Measurements from ENCODE around the gene PTPN3.

PTPN3 gene

DNA sequence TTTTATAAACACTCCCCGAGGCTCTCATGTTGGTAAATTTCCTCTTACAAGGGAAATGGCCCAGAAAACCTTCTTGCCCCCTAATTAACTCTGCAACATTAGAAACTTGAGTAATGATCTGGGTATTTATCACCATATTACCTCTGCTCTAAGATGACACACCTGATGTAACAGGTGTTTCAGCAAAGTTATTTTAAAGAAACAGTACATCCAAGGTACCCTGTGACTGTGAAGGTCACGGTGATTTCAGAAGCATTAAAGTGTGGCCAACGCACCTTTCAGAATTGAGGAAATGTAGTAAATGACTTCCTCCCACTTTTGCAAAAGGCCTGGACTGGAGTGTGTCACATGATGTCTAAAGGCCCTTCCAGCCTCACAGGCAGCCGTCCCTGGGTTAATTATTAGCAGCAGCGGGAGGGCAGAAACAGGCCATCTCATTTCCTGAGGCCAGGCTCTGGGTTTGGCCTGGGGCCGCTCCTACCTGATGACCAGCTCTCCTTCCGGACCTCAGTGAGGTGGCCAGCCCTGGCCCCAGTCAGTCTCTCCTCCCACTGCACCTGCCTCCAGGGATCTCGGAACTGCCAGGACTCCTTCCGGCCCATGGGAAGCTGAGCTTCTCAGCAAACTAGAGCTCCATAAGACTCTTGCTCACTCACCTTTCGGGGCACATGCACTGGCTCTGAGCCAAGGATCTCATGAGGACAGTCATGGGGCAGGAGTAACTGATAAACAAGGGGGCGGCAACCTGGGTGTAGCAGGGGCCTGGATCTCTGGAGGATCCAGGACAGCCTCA lies 20.7 kb downstream of the PTPN3 start:
- DNase-seq (ENCODE audit: low read depth, low spot score) = no peak

DNA sequence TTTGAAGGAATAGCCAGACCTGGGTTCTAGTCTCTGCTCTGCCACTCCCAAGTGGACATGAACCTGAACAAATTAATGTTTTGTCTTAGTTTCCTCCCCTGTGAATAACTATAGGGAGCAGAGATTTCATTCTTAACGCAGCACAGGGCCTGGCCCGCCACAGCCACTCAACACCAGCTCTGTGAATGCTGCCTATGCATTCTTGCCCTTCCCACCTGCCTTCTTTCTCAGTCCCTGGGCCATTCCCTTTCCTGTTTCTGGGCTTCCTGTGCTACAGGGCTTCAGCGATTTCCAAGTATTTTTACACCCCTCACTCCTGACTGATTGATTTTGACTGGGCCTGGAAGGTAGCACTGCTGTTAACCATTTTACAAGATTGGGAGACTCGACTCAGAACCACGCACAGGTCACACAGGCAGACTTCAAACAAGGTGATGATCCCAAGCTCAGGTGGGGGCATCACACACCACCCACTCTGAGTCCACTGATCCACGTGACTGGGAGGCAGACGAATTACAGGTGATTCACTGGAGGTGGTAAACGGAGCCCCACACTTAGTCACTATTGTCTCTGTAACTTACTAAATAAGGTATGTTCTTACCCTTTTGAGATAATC lies 21.4 kb downstream of the PTPN3 start:
- no peak for DNase-seq (ENCODE audit: low read depth, low spot score)

DNA sequence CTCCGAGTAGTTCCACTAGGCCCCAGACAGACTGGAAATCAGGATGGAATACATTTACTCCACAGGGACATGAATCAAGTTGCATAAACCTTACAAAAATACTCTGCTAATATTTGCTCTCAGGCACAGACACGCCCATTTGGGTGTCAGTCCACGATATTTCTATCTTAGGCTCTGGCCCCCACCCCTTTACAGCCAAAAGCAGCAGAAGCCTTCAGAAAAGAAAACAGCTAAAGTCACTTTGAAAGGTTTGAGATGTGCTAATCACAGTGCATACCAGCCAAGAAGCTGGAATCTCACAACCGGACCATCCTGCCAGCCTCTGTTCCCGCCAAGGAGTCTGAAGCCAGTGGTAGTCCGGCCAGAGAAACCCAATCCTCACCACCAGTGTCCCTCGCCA lies 22.6 kb downstream of the PTPN3 start:
- no peak for DNase-seq (ENCODE audit: low read depth, low spot score)

DNA sequence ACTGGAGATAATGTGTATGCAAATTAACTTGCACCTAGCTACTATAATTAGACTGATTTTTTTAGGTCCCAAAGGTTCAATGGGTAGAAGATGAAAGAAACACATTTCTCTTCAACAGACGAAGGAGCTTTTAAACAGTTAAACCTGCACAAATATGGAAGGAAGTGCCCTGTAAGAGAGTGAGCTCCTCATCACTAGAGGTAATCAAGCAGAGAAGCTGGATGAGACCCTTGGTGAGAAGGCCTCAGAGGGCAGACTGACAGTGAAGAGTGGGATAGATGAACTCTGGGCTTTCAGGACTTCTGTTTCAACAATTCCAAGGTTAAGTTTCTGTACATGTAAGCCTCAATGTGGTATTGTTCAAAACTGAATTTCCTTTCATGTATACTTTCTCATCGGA lies 23.2 kb downstream of the PTPN3 start:
- DNase-seq (ENCODE audit: low read depth, low spot score) = no peak

DNA sequence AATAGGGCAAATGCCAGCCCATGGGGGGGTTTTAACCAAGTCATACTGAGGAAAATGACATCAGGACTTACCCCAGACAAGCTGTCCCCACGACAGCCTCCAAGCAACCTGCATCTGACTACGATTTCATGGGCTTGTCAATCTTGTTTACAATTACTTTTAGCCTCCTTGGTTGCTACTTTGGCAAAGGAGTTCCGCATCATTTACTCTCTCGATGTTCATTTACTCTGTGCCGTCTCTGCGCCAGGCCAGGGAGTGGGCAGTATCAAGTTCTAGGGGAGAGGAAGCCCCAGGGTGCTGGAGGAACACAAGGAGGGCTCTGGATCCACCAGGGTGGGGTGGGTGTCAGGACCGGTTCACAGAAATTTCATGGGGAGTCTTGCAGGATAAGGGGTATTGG lies 23.9 kb downstream of the PTPN3 start:
- no peak for DNase-seq (ENCODE audit: low read depth, low spot score)

DNA sequence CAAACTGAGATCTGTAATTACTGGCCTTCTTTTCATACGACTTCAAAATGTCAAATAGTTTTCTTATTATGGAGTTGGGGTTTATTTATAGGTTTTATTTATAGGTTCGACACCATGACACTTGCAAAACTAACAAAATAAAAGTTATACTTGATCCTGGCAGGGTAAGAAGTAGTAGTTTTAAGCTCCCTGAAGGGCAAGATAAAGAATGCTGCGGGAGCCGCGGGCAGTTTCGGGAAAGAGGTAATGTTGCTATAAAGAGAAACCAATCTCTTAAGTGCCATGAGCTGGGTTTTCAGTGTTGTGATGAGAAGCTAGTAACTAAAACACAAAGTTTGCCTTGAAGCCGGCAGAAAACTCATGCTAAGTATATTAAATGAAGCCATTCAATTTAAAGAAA lies 24.8 kb downstream of the PTPN3 start:
- DNase-seq (ENCODE audit: low read depth, low spot score) = no peak

DNA sequence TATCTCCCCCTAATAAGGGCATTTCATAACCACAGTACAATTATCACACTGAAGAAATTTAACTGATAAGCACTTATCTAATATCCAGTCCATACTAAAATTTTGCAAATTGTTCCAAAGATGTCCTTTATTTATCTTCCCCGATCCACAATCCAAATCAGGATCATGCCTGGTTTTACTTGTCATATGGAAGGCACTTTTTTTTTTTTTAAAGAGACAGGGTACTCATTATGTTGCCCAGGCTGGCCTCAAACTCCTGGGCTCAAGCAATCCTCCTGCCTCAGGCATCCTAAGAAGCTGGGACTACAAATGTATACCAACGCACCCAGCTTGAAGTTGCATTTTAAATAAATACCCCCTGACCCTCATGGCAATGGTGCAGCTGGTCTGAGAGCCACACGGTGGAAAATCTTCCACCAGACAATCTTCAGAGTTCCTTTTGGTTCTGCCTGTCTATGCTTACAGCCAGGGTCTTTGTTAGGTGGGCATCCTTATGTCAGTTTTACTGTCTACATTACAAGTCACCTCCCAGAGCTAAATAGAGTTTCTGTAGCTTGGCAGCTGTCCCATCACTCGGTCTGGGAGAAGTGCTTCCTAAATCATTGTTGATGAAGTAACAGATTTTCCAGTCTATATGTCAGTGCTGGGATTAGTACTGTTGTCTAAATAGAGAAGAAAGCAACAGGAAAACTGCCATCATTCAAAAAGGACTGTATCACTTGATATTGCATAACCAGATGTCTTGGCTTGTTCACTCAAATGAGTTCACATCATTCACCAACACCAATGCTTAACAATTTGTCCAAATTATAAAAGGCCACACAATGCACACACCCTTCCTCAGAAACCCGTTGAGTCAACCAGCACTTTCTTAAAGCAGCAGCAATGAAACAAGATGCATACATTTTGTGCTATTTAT lies 26.4 kb downstream of the PTPN3 start:
- no peak for DNase-seq (ENCODE audit: low read depth, low spot score)

DNA sequence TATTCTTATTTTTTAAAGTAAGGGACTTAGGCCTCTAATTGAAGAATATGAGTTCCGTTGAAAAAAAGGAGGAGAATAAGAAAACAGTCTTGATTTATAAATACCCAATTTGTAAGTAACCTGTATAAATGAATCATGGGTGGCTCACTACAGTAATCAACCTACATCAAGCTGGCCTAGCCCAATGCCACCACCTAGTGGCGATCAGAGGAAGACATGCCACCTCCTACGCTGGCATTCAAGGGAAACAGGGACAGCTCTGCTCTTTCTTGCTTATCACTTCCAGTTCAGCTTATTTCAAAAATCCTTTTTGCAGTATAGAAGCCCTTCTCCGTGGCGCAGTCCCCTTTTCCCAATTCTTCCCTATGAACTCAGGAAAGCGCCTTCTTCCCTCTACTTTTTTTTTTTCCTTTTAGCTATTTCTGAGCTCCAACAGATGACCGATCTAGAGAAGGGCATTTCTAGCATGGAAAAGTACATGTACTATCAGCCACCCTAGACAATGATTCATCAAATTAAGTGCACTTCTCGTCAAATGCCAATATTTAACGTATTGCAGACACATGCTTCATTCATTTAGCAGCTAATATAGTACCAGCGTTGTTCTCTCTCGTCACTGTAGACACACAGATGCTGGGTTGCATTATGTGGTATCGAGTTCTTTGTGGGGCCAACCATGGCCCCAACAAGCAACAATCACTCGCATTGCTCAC lies 28.3 kb downstream of the PTPN3 start:
- DNase-seq (ENCODE audit: low read depth, low spot score) = peak; percentile 13

DNA sequence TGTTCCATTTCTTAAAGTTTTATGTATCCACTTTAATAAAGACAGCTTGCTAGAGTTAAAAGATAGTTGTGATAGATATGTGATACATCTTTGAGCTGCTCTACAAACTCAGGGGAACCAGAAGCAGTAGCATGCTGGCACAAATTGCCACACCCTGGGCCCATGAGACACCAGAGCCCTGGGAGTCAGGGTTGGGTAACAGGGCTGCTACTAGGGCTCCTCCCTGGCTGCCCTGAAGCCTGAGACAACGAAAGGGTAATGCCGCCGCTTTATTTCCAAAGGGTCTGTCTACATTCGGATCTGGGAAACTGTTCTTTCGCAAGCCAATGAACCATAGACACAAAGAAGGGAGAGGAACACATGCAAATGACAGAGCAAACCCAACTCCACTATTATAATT lies 29.2 kb downstream of the PTPN3 start:
- no peak for DNase-seq (ENCODE audit: low read depth, low spot score)

DNA sequence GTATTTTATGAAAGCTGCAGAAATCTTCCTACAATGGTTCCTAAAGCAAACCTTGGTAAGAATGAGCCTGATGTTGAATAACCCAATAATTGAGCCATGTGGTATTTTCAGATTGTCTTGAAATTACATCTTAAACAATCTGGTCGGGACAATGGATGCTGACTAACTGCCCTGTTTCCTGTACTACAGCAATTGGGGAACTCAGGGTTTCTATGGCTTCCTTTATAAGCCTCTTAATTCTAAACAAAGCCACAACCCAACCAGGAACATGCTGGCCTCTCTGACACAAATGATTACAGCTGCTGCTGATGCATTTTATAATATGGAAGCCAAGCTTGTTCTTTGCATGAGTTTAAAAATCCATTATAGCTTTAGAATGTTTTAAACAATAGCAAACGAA lies 30.2 kb downstream of the PTPN3 start:
- DNase-seq (ENCODE audit: low read depth, low spot score) = no peak

DNA sequence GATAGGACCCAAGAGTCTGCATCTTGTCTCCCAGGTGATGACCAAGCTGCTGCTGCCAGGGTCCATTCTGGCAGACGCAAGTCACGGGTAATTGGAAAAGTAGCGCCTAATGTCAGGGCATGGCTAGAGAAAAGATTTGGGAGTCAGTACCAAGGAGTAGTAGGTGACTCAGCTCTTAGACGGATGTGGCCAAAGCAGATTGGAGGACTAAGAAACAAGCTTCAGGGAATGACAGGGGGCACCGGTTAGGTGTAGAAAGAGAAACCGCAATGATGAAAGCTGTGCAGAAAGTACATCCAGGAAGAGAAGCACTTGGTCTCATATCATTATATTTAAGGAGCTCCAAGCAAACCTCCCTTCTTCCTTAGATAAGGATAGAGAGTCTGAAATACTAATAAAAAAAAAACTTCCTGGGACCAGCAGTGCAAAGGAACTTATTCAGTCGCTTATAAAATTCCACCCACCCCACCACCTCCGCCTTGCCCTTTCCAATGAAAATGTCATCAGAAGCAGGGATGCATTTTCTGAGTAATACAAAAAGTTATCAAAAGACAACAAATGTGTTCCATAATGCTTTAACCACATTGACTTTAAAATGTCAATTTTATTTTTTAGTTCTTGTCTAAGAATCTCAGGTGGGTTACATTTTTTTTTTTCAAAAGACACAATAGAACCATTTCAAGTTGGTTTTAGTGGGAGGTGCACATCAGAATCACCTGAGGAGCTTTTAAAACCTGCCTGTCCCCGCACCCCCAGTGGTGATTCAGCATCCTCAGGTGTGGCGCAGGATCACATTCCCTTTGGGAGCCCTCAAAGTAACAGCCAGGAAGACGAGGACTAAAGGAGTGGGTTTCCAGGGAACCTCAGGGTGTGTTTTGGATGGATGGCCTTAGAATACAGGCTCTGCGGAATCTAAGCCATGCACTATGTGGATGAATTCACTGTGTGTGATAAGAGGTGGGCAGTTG lies 31.2 kb downstream of the PTPN3 start:
- DNase-seq (ENCODE audit: low read depth, low spot score) = no peak

DNA sequence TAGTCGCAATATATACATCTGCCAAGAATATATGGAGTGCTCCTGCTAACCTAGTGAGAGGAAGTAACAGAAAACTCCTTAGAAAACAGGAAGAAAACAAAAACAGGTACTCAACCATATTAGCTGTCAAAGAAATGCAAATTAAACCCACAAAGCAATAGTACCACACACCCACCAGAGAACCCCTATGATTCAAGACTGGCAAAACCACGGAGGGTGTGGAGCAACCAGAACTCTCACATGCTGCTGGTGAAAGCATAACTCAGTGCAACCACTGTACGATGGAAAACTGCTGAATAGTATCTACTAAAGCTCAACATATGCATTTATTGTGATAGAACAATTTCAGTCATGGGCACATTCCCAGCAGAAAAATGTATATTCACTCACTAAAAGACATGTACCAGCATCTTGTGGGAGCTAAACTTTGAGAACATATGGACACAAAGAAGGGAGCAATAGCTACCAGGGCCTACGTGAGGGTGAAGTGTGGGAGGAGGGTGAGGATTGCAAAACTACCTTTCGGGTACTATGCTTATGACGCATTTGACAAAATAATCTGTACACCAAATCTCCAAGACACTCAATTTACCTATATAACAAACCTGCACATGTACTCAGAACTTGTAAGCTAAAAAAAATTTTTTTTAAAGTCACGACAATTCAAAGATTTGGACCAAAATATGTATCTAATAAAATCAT lies 34.0 kb downstream of the PTPN3 start:
- DNase-seq (ENCODE audit: low read depth, low spot score) = no peak

DNA sequence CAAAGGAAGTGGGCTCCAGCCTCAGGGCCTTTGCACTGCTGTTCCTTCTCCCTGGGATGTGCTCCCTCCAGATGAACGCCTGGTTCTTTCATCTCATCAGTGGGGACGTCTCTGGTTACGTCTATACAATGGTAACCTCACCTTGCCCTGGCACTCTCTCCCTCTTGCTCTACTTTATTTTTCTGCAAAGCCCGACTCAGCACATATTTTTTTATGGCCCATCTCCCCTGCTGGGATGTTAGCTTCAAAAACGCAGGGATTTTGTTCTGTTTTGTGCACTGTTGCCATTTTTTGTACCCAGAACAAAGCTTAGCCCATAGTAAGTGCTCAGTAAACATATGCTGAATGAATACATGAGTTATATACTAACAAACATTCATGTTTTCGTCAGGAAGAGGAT lies 37.5 kb downstream of the PTPN3 start:
- DNase-seq (ENCODE audit: low read depth, low spot score) = no peak

DNA sequence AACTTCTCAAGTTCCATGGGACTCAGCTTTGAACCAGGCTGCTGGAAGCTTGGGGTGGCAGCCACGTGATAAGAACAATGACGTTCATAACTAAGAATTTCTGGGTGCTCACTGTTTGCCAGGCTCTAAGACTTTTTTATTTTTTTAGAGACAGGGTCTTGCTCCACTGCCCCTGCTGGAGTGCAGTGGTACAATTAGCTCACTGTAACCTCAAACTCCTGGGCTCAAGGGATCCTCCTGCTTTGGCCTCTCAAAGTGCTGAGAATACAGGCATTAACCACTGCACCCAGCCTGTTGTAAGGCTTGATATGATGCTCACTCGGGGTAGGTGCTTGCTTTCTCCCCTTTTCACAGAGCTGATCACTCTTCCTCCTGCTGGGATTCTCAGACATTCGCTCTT lies 38.7 kb downstream of the PTPN3 start:
- DNase-seq (ENCODE audit: low read depth, low spot score) = no peak

DNA sequence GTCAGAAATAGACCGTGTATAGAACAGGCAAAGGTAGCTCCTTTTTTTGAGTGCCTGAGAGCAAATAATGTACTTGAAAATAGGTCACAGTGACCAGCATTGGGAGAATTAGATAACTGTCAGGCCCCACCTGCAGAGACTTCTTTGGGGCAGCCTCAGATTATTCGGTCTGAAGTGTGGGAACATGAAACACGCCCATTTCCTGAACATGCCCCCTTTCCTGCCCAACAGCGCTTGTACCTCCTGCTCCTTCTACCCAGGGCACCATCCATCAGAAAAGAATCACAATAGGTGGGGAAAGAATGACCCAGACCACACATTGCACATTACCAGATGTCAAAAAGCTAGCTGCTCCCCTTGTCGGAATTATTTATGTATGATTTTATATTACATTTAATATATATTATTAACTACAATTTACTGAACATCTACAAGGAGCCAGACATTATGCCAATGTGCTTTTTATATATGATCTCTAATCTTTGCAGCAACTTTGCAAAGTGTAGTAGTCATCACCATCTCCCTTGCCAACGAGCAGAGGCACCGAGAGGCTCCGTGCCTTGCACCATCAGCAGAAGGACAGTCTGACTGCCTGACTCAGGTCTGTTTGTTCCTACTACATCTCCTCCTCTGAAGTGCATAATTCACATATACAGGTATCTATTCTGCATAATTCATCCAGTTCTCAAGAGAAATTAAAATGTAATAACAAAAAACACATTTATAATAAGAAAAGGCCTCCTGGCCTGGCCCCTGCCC lies 39.5 kb downstream of the PTPN3 start:
- no peak for DNase-seq (ENCODE audit: low read depth, low spot score)

DNA sequence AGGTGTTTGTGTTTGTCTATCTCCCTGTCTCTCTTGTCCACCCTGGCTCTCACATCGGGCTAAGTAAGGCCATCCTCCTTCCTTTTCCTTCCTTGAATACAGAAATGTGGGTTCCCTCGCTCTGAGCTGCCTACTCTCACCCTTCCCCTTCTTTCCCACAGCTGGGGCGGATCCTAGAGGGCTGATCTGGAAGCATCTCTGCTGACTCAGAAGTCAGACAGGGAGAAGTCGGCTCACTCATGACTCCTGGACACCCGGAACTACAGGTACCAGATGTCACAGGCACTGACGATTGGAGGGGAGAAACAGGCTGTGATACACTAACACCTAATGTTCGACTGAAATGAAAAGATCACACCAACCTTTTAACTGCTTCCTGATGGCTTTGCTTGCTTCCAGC lies 41.3 kb downstream of the PTPN3 start:
- no peak for DNase-seq (ENCODE audit: low read depth, low spot score)

DNA sequence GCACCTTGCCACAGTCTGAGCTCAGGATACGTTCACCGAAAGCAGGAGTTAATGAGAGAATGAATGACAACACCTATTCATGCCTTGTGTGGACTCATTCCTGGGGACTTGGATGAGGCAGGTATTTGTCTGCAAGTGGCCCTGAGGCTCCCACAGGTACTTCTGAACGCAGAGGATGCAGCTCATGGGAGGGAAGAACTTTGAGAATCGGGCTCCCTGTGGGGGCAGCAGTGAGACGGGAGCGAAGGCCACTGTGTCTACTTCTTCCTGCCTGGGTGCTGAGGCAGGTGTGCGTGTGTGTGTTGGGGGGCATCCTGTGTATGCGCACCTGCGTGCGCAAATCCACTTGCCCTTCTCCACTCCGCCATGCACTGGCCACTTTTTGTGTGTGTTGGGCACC lies 42.2 kb downstream of the PTPN3 start:
- no peak for DNase-seq (ENCODE audit: low read depth, low spot score)

DNA sequence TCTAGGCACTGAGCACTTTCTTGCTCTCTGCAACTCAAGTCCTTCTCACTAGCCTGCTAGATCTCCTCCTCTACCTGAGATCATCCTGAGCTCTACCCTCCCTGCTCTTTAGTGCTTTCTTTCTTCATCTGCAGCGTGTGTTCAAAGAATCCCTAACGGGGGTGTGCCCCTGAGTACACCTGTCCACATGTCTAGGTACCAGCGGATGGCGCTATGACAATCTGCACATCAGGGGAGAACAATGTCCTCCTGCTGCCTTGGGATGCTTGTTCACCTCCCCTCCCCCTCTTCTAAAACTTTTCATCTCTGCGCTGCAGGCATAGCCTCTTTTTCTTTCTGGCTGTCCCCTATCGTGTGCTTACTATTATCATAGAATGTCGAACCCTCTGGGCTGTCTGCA lies 42.7 kb downstream of the PTPN3 start:
- no peak for DNase-seq (ENCODE audit: low read depth, low spot score)

DNA sequence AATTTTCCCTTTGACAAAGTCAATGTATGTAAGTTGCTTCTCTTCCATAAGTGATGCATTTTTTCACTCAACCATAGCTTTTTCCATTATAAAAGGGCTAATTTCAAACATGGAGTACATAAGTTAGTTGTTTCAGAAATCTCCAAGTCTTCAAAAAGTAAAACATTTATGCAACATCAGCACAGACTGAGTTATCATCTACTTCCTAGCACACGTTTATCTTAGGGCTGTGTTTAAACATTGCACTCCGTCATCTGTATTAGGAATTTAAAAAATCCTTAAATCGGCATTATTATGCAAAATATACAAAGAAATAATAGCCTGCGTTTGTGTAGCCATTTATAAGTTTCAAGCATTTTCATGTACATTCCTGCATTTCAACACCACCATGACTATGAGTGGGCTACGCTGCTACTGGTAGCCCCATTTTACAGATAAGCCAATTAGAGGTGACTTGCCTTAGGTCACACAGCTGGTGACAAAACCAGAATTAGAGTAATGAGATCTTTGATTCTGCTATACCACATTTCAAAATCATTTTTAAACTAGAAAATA lies 43.4 kb downstream of the PTPN3 start:
- DNase-seq (ENCODE audit: low read depth, low spot score) = no peak

Data from activated naive CD8-positive, alpha-beta T cell treated with anti-CD3 and anti-CD28 coated beads, Interleukin-2, amount 50 U/mL, for 16 hours (primary cell).